Motor neuron (in vitro differentiated cells): Measurements from ENCODE around the gene MAML3. TPM values are rescaled to one million over a fixed set of nuclear protein-coding genes. Genes with fewer than 3 reads are reported as not detected.

Source experiments
- ATAC-seq, 8 experiments: fragments of 200-7000 bp; cut with Tn5 transposase; replicated peaks in 6 of 8; 2 replicates each; pipeline ENCODE4 v1.8.0; 2021; ENCODE audit warnings: mild to moderate bottlenecking in 8 of 8, moderate library complexity in 8 of 8
- H3K27ac ChIP-seq, 2 donors: fragments of 250-450 bp; sonication (Bioruptor Pico); 2 replicates each; pipeline ENCODE4 v1.9.0; 2021; ENCODE audit warnings: antibody characterized with exemption in 2 of 2, mild to moderate bottlenecking in 2 of 2, moderate library complexity in 1 of 2
- H3K4me1 ChIP-seq, 2 donors: fragments of 250-450 bp; sonication (Bioruptor Pico); replicated peaks in 1 of 2; 2 replicates each; pipeline ENCODE4 v1.6.1; 2021; ENCODE audit warnings: antibody characterized with exemption in 2 of 2, mild to moderate bottlenecking in 2 of 2, moderate library complexity in 1 of 2
- H3K4me3 ChIP-seq, 5 donors: fragments of 250-450 bp; sonication (Bioruptor Pico); 2 replicates each; pipeline ENCODE4 v1.9.0; 2021; ENCODE audit warnings: antibody characterized with exemption in 5 of 5, mild to moderate bottlenecking in 5 of 5, moderate library complexity in 4 of 5
- WGBS, 10 experiments: fragments of 450-650 bp; shearing (Covaris generic); methylation state at CpG; one replicate each; pipeline ENCODE4 v1.0.0; 2022; 5-methylcytosine and 5-hydroxymethylcytosine counted together
- in situ Hi-C, 9 experiments: fragments of 400-800 bp; cut with MboI; loops; one replicate each; pipeline ENCODE4 v1.15.0; 2021; ENCODE audit warnings: low sequenced_read_pairs in 9 of 9, low pct_unique_long_range_greater_than_20kb in 2 of 9; ENCODE audit not compliant: unreplicated experiment in 9 of 9
- total RNA-seq, 8 experiments: library from RNA; unstranded; fragments of 300-600 nt; gene quantifications; 2 replicates each; pipeline versions ENCODE4 v1.2.3 to v1.2.4, GENCODE V29; 2022

The MAML3 gene
- total RNA-seq, 8 experiments from 2014 or later: 1.7 to 24.0 (median 12.9) TPM

DNA sequence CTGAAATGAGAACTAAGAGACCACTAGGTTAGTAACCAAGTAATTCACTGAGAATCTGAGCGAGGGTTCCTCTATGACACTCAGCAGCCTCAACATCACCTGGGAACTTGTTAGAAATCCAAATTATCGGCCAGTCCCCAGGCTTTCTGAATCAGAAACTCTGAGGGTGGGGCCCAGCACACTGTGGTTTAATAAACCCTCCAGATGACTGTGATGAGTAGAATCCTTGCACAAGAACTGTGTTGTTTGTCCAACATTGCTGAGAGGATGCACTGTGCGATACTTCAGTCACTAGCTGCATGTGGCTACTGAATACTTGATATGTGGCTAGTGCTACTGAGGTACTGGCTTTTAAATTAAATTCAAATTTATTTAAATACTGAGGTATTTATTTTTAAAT, 243.9 kb downstream of the MAML3 start:
- Histone ChIP-seq H3K4me3 (no peak overlapping the region), H3K4me1 (peaks cover 23 to 37% of the 10 kb centered on the region in 2 donors), H3K27ac (no peak overlapping the region)
- ATAC-seq: peak in 2 of 8 experiments; percentile 58 to 61
- WGBS, 10 experiments: 43 to 100% (median 96%) methylated on average over 1 to 3 of the region's 3 CpGs; no CpG with 5 or more reads in 1 of the 10 experiments
- in situ Hi-C loops: no loop called here

DNA sequence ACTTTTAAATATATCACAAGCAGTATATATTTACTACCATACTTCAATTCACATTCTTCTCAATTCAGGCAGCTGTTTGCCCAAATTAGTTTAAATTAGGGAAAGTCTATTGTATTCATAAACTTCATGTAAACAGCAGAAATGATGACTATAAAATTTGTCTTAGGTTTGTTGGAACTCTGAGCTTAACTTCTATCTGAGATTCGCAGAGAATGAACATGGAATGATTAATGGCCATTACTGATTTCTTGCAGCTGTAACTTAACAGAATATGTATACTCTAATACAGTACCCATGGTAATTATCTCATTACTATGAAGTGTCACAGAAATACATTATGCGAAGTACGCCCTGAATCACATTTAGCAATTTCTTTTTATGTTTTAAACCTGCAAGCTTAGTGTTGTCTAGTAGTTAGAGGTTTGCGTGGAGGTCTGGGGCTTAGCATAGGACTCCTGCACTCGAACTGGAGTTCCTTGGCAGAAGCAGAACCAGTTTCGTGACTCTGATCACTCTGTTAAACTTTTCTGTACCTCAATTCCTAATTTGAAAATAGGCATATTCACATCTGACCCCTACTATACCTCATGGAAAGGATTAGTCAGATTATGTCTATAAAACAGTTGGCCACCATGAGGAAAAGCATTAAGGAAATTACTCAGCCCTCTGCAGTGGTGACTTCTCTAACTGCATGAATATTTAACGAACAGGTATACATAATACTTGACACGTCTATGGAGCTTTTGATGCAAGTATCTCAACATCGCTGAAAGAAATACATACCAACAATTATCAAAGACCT, 245.1 kb downstream of the MAML3 start:
- Histone ChIP-seq H3K27ac (no peak overlapping the region), H3K4me1 (peaks cover 10 to 25% of the 10 kb centered on the region in 2 donors), H3K4me3 (no peak overlapping the region)
- peak in 3 of 8 experiments; percentile 67 to 88 (median 71) for ATAC-seq
- in situ Hi-C loops: no loop called here
- 22 to 100% (median 81%) methylated on average over 2 to 9 of the region's 9 CpGs for WGBS, 10 experiments

DNA sequence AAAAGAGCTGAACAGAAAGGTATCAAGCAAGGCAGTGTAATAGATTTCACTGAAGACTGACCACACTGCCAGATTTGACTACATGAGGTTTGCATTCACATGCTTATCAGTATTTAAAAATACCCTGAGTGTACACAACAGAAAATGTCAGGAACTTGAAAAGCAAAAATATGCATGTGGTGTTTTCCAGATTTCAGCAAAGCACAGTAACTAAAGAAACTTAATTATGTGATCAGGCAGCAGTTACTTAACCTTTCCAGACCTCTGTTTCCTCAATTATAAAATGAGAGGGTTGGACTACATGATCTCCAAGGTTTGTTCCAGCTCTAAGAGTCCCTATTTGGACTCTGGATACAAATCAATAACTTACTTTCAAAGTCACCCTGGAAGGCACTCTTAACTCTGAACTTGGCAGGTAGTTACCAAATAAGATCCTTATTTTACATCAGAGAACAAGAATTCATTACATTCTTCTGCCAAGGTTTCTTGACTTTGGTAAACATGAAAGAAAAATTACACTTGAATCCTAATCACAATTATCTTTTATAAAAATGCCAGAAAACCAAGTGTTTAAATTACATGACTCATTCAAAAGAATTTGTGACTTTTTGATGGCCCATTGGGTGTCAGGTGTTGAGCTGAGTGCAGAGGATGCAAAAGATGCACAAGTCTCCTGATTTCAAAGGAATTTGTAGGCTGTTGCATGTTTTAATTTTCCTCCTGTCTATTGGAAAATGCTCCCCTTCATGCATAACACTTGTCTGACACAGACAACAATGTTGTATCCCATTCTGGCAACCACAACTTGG, 246.8 kb downstream of the MAML3 start:
- peaks cover 13 to 22% of the 10 kb centered on the region in 2 donors for H3K4me1 ChIP-seq
- no peak overlapping the region for H3K27ac ChIP-seq
- H3K4me3 ChIP-seq: no peak overlapping the region
- in situ Hi-C loops: no loop called here
- ATAC-seq: no peak

DNA sequence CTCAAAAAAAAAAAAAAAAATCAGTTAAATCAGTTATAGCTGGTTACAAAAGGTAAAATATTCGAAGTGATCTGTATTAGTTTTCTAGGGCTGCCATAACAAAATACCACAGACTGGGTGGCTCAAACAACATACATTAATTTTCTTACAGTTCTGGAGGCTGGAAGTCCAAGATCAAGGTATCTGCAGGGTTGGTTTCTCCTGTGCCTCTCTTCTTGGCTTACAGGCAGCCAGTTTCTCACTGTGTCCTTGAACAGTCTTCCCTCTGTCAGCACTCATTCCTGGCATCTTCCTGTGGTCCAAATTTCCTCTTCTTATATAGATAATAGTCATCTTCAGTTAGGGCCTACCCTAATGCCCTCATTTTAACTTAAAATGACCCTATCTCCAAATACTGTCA, 248.5 kb downstream of the MAML3 start:
- Histone ChIP-seq H3K4me1 (peaks cover 28 to 36% of the 10 kb centered on the region in 2 donors), H3K4me3 (no peak overlapping the region), H3K27ac (no peak overlapping the region)
- no peak for ATAC-seq
- WGBS, 10 experiments: 43 to 100% methylated on average over 1 of the region's 1 CpG; no CpG with 5 or more reads in 8 of the 10 experiments
- in situ Hi-C loops: no loop called here

DNA sequence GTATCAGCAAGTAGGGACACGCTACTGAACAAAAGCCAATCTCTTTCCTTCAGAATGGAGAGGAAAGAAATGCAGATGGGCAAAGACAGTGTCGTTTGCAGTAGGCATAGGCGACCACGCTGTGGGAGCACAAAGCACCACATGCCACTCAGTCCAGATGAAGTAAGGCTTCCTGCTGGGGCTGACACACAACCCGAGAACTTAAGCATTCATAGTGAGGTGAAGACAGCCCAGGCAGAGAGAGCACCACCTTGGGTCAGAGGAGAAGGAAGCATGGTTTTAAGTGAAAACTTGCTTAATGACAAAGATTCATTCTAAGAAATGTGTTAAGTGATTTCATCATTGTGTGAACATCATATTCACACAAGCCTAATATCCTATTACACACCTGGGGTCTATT, 249.6 kb downstream of the MAML3 start:
- no peak overlapping the region for H3K4me3 ChIP-seq
- H3K4me1 ChIP-seq: peaks cover 32 to 38% of the 10 kb centered on the region in 2 donors
- in situ Hi-C loops: no loop called here
- ATAC-seq: no peak
- H3K27ac ChIP-seq: no peak overlapping the region
- WGBS, 10 experiments: 72 to 100% (median 94%) methylated on average over 1 to 5 of the region's 5 CpGs; no CpG with 5 or more reads in 1 of the 10 experiments

DNA sequence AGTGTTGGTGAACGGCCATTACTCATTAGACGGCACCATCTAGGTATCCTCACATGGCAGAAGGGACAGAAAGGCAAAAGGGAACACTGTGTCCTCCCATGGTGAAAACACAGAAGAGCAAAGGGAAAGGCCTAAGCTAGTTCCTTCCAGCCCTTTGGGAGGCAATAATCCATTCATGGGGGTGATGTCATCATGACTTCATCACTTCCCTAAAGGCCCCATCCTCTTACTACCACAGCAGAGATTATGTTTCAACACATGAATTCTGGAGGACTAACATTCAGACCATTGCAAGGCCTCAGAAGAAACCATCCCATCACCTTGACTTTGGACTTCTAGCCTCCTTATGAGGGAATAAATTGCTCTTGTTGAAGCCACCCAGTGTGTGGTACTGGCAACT, 250.1 kb downstream of the MAML3 start:
- Histone ChIP-seq H3K4me3 (no peak overlapping the region), H3K27ac (no peak overlapping the region), H3K4me1 (peaks cover 35 to 41% of the 10 kb centered on the region in 2 donors)
- in situ Hi-C loops: no loop called here
- peak in 6 of 8 experiments; percentile 11 to 84 (median 44) for ATAC-seq
- 100% methylated on average over 1 to 2 of the region's 2 CpGs; no CpG with 5 or more reads in 6 of the 10 experiments for WGBS, 10 experiments

DNA sequence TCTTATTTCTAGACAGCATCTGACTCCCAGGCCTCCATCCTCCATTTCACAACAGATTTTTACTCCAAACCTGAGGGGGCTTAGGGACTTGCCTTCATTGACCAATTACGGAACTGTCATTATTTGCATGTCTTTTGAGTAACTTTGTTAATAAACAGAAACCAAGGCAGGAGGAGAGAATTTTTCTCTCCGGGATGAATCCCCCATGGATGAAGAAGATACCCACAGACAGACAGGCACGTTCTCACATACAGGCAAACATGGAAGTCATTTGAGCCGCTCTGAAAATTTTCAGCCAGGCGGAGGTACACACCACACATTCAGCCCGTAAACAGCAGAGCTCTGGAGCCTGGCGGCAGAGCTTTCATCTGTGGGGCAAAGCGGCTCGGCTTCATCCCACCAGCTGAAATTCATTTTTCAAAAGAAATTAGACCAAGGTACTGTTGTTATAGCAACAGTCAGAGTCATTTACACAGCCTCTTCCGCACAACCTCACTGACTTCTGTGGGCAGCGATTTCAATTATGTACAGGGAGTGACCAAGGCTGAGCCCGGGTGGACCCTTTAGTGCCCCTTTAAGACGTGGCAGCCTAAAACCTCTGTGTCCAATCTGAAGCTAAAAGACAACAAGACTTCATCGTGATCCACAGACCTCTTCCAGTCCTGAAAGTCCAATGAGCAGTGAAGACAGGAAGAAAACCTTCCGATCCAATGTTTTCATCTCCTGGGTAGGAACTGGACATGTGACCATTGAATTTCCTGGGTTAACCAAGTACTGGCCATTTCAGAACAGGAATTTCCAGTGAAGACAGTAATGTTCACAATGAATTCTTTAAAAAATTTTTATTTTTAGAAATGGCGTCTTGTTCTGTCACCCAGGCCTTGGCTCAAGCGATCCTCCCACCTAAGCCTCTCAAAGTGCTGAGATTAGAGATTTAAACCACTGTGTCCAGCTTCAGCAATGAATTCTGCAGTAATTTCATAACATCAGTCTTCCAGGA, 251.4 kb downstream of the MAML3 start:
- H3K4me1 ChIP-seq: peaks cover 36 to 46% of the 10 kb centered on the region in 2 donors
- in situ Hi-C loops: no loop called here
- peak; percentile 42 to 70 (median 60) for ATAC-seq
- H3K27ac ChIP-seq: peak overlapping the region; percentile 71 to 84
- peak overlapping the region in 3 of 5 donors; percentile 4 to 12 (median 4) for H3K4me3 ChIP-seq
- 3 to 100% (median 66%) methylated on average over 1 to 15 of the region's 17 CpGs; no CpG with 5 or more reads in 1 of the 10 experiments for WGBS, 10 experiments

DNA sequence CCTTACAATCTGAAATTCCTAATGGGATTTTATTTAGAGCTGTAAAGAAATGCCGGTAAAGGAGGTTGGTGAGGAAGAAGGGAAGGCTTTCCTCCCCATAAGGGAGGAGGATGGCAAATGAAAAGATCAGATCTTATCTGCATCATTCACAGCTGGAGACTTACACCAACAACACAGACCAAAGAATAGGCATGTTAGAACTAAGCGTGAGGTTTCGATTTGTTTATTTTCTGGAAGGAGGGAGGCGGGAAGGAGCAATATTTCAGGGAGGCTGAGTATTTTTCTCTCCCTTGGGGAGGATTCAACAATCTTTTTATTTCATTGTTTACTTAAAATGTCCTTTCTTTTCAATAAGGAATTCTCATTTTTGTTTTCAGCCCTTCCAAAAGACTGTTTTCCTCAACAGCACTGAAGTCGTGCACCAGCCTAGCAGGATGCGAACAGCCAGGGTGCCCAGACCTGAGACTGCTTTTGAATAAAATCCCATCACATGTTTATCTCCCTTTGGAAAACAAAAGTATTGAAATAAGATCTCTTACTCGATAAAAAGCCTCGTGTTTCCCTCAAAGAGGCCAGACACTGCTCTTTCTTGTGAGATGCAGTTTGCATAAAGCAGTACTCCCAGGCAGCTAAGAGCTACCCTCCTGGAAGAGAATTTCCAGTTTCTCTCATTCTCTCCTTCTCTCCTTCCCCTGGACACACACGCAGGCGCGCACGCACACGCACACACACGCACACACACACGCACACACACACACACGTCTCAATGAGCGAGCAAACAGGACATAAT, 252.3 kb downstream of the MAML3 start:
- 9 to 47% (median 20%) methylated on average over 3 to 13 of the region's 17 CpGs for WGBS, 10 experiments
- peak overlapping the region; percentile 71 to 84 for H3K27ac ChIP-seq
- ATAC-seq: peak; percentile 53 to 81 (median 68)
- in situ Hi-C loops: no loop called here
- peaks cover 40 to 47% of the 10 kb centered on the region in 2 donors for H3K4me1 ChIP-seq
- peak overlapping the region in 2 of 5 donors; percentile 4 to 12 for H3K4me3 ChIP-seq

DNA sequence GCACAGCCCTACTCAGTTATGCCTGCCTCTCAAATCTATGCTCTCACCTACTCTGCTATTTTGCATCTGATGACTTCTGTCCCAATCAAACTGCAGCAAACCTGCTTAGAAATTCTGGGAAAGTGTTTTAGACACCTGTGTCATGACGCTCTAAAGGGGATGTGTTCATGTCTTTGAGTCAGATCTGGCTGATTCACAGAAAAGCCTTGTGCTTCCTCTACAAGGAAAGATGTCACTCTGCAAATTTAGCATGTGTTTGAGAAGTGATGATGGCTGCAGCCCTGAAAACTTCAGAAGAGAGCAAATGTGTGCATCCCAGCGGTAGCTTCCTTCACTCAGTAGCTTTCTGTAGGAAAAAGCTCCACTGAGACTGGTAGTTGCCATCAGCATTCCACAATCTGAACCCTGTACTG, 253.0 kb downstream of the MAML3 start:
- H3K27ac ChIP-seq: peak overlapping the region; percentile 71 to 84

DNA sequence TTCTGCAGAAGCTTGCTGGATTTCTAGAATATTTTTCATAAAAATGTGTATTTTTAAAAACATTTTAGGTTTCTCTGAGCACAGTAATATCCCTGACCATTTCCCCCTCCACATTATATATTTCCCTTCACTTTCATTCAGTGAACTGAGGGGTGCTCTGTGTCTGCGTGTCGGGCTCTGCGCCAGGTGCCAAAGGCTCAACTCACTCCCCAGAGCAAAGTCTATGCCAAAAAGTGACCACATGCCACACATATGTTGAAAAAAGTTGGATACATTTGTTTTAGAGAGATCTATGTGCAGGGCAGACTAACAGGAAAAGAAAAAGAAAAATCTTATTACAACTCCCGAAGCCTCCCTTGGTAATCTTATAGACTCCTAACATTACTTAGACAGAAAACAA, 254.6 kb downstream of the MAML3 start:
- in situ Hi-C loops: no loop called here
- no peak overlapping the region for H3K4me3 ChIP-seq
- H3K27ac ChIP-seq: no peak overlapping the region
- peaks cover 49 to 61% of the 10 kb centered on the region in 2 donors for H3K4me1 ChIP-seq
- 86 to 100% (median 100%) methylated on average over 1 to 4 of the region's 4 CpGs; no CpG with 5 or more reads in 1 of the 10 experiments for WGBS, 10 experiments
- ATAC-seq: no peak

More for the DNA sequence above, 253.0 kb downstream of the MAML3 start:
- Histone ChIP-seq H3K4me1 (peaks cover 47 to 54% of the 10 kb centered on the region in 2 donors), H3K4me3 (peak overlapping the region in 1 of 5 donors; percentile 12)
- in situ Hi-C loops: no loop called here
- peak in 1 of 8 experiments; percentile 49 for ATAC-seq
- 20 to 83% (median 46%) methylated on average over 1 to 2 of the region's 2 CpGs; no CpG with 5 or more reads in 7 of the 10 experiments for WGBS, 10 experiments

DNA sequence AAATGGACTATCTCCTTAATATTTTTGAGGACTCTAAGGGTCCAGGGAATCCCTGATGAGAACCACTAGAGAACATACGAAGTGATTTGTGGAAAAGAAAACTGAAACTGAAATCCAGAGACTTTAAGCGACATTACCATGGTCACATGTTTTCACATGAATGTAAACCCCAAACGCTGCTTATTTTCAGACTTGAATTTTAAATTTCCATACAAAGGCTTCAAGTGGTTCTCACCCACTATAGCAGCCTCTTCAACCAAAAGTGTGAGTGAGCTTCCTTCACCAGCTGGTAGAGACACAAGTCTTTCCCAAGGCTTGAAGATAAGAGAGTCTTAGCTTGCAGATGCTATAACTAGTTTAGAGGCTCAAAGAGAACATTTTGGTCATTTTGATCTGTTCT, 255.7 kb downstream of the MAML3 start:
- H3K4me1 ChIP-seq: peaks cover 49 to 63% of the 10 kb centered on the region in 2 donors
- in situ Hi-C loops: no loop called here
- H3K27ac ChIP-seq: no peak overlapping the region
- WGBS, 10 experiments: 56 to 100% (median 80%) methylated on average over 1 to 3 of the region's 3 CpGs; no CpG with 5 or more reads in 1 of the 10 experiments
- H3K4me3 ChIP-seq: no peak overlapping the region
- ATAC-seq: no peak
